HCEC 1CT (cell line): ENCODE measurements around the gene AQP6.

Source experiments
- DNase-seq: peaks from one replicate; pipeline ENCODE4 v3.0.0-alpha.2; 2017

Gene AQP6

DNA sequence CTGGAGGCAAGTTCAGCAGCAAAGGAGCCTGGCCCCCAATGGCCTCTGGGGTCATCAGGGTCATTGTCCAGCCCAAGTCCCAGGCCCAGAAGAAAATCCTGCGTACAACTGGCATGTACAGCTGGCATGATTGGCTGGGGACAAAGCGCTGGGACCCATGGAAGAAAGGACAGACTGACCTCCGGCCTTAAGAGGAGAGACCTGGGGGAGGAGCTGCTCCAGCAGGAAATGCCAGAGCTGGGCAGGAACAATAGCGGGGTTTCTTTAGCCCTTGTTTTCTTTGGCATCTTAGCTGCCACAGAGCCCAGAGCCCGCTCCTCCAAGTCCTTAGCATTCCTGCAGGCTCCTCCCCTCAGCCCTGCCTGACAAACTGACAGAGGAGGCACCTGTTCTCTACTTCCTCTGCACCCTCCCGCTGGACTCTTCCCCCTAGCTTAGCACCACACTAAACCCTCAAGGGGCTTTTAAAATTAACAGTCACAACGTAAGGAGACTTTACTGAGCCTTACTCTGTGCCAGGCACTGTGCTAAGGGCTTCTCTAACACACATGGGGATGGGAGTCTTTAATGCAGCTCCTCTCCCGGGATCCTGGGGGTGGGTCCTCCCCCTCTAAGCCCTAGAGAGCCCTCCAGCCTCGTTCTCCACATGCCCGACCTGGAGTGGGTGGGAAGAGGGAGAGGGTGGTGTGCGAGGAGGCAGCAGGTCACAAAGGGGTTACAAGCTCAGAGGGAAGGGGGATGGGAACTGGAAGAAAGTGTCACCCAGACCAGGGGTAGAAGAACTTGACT, 12.9 kb upstream of the AQP6 start:
- no peak for DNase-seq

GRCh38 chr12:49960474-49961110, 12.2 kb upstream of the AQP6 start:
- DNase-seq = no peak

DNA sequence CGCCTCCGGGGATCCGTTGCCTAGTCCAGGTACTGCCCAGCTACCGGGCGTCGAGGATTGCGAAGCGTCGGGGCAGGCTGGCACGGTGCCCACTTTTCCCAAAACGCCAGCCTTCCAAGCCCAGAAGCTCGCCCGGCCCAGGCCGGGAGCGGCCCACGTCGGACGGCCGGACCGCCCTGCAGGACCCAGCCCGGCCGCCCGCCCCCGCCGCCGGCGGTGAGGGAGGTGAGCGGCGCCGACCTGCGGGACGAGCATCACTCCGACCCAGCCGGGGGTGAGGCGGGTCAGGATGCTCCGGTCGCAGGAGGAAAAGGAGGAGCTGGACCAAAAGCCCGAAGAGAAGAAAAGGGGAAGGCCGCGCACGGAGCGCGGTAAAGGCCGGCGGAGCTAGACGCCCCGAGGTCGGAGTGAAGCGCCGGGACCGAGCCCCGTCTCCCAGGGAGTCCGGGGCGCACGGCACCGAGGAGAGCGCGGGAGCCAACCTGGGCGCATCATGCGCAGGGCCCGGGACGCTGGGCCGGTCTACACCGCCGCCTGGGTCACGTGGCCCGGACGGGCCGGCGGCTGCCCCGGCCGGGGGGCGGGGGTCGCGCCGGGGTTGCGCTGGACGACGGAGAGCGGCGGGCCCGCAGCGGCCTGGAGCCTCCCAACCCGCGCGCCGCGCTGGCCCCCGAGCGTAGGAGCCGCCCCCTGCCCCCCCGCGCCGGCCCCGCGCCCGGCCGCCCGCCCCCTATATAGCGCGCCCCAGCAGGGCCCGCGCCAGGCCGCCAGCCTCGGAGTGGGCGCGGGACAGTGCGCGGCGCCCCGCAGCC, 11.4 kb upstream of the AQP6 start, which contains the start of gene AQP5:
AQP5 (plus strand) TSS at position 762 of the 812 bp plus-strand sequence. CDS start 146 bp downstream, outside the sequence.
- no peak for DNase-seq

GRCh38 chr12:49961993-49962764, 10.6 kb upstream of the AQP6 start:
- DNase-seq = no peak

DNA sequence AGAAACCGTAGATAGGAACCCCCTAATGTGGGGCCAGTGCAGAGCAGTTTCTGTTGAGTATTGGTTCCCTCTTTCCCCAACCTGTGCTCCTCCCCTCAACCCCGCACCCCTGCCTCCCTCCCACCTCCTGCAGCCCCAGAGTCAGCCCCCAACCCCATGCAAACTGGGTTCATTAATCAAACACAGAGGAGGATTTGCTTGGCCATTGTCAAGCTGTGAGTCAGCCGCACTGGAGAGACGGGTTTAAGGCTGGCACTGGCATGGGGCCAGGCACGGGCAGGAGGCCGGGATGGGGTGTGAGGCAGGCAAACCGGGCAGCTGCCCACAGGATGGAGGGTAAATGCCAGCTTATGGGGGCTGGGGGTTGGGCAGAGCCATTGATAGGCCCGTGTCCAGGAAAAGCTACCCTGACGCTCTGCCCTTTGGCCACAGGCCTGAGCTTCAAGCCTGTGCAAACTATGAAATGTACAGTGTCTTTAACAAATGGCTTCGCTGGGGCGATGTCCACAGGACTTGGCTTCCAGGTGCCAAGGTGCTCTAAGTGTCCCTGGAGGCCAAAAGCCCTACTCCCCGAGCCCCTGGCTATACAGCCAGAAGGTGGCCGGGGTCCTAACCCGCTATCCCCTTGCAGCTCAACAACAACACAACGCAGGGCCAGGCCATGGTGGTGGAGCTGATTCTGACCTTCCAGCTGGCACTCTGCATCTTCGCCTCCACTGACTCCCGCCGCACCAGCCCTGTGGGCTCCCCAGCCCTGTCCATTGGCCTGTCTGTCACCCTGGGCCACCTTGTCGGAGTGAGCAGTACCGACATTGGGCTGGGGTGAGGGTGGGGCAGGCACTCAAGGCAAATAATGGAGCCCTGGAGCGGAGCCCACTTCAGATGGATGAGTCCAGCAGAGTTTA, 9.6 kb upstream of the AQP6 start:
- DNase-seq = no peak

DNA sequence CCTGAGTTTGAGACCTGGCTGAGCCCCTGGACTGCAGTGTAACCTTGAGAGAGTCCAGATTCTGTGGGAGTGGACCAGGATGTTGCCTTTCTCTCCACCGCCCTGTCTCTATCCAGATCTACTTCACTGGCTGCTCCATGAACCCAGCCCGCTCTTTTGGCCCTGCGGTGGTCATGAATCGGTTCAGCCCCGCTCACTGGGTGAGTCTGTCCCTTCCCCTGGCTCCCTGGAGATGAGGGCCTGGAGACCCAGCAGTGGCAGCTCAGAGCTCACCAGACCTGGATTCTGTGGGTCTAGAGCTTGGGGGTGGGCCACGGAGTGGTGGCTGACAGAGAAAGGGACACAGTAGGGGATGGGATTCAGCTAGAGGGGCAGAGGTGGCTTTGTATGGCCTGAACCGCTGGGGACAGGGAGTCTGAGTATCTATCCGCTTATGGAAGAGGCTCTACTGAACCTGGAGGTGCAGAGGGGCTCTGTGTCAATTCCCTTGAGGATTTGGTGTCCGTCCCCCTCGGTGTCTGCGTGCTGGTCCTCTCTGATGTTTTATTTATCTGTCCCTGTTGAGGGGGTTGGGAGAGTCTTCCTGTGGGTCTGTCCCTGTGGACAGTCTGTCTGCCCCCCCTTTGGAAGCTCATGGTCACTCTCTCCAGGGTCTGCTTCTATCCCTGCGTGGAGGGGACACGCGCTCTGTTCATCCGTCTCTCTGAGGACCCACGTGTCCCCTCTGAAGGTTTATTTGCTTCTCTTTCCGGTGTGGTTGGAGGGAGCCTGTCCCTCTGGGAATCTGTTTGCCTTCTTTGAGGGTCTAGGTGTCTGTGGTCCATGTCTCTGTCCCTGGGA, 8.6 kb upstream of the AQP6 start:
- no peak for DNase-seq

DNA sequence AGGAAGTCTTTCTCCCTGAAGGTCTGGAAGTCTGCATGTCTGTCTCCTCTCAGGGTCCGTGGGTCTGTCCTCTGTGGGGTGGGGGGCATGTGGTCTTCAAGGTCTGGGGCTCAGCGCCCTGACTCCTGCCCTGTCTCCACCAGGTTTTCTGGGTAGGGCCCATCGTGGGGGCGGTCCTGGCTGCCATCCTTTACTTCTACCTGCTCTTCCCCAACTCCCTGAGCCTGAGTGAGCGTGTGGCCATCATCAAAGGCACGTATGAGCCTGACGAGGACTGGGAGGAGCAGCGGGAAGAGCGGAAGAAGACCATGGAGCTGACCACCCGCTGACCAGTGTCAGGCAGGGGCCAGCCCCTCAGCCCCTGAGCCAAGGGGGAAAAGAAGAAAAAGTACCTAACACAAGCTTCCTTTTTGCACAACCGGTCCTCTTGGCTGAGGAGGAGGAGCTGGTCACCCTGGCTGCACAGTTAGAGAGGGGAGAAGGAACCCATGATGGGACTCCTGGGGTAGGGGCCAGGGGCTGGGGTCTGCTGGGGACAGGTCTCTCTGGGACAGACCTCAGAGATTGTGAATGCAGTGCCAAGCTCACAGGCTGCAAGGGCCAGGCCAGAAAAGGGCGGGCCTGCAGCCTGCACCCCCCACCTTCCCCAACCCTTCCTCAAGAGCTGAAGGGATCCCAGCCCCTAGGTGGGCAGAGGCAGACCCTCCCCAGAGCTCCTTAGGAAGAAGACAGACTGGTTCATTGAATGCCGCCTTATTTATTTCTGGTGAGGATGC, 7.7 kb upstream of the AQP6 start:
- DNase-seq = no peak

- no peak for DNase-seq
Measured at GRCh38 chr12:49965836-49966235, 6.9 kb upstream of the AQP6 start.

DNA sequence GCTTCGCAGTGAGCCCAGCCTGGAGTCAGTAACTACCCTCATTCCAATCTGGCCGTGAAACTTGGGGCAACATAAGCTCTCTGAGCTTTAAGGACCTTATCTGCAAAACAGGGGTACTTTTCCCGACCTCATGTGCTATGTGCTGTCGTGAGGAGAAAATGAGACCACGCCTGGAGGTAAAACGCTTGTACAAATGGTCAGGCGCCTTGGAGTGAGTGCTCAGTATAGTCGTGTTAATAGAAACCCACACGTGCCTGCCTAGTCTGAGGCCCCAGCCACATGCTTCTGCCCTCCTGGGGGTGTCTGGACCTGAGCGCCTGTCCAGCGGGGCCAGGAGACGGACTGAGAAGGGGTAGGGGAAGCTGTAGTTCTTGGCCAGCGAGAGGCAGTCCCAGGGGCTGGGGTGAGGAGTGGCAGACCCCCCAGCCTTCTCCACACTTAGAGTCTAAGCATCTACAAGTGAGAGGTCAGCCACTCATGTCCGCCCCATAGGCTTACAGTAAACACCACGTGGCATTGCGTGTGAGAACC, 6.2 kb upstream of the AQP6 start:
- no peak for DNase-seq

DNA sequence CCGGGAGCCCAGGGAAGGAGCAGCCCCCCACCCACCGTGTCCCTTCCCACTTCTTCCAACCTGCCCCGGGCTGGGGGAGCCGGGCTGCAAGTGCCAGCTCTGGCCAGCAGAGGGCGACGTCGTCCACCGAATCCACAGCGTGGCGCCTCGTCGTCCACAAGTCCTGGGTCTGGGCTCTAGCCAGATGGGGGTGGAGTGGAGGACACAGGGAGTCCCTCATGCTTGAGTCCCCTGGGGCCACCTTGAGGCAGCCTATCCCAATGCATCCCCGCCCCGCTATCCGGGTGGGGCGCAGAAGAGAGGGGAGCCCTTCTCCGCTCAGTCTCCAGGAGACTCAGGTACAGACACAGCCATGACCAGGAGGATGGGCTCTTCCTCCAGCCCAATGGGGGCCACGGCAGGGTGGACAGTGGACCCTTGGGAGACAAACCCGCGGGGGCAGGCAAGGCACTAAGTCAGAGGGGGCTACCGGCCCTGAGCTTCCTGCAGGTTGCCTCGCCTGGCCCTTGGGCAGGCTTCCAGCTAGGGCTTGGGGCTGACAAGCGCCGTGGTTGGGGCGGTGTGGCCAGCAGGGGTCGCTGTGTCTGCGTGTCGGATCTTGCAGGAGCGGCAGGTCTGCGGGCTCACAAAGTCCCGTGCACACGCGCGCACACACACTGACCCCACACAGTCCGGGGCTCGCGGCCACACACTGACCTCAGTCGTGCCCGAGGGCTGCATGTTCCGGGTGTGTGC, 5.5 kb upstream of the AQP6 start:
- peak; percentile 67 for DNase-seq

- no peak for DNase-seq
Measured at GRCh38 chr12:49967777-49968250, 4.9 kb upstream of the AQP6 start.

- no peak for DNase-seq
Measured at GRCh38 chr12:49968471-49968870, 4.3 kb upstream of the AQP6 start.

- no peak for DNase-seq
Measured at GRCh38 chr12:49969027-49969426, 3.7 kb upstream of the AQP6 start.

GRCh38 chr12:49969651-49970429, 2.9 kb upstream of the AQP6 start:
- DNase-seq = no peak

DNA sequence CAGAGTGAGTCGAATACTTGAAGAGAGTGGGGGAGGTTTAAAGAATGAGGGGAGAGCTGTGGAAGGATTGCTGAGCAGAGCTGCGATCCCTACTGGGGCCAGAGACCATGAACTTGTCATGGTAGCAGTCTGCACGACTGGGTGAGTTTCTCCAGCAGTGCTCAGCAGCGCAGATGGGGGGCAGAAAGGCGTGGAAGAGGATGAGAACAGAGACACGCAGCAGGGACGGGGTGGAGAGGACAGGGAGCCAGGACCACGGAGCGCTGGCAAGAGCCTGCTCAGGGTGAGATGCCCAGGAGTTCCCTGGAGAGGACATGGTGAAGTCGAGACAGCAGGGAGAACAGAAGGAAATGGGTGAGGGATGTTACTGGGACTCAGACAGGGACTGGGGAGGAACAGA, 2.1 kb upstream of the AQP6 start:
- no peak for DNase-seq

GRCh38 chr12:49971141-49971540, 1.6 kb upstream of the AQP6 start:
- no peak for DNase-seq

- DNase-seq = no peak
Measured at GRCh38 chr12:49972129-49972528, 618 bp upstream of the AQP6 start.

- DNase-seq = no peak
Measured at GRCh38 chr12:49973361-49973830, 649 bp downstream of the AQP6 start.
